ENCODE data around the gene CENPN.

The CENPN gene

GRCh38 chr16:81041696-81042095 is 34.7 kb downstream of the CENPN start:
- Histone ChIP-seq H3K79me1 (ENCODE audit: low read depth, low read length) (peaks cover 2% of the 10 kb centered on the region), H2BK15ac (ENCODE audit: low read length) (no peak overlapping the region), H3K14ac (ENCODE audit: low read length) (no peak overlapping the region), H3K36me3 (replicated peaks in 1 of 2; ENCODE audit: control insufficient read depth in 2 of 2, insufficient read depth in 2 of 2, low read length in 2 of 2) (peaks cover 35 to 94% of the 10 kb centered on the region in 2 donors), H3K4me3 (ENCODE audit: low read length in 2 of 2) (no peak overlapping the region), H3K27ac (replicated peaks; ENCODE audit: low read length) (peak overlapping the region; percentile 77), H2AFZ (ENCODE audit: low read length) (no peak overlapping the region), H2BK5ac (ENCODE audit: low read length) (no peak overlapping the region), H3K4ac (ENCODE audit: low read length) (no peak overlapping the region), H4K8ac (ENCODE audit: low read depth, low read length) (no peak overlapping the region), H3K23ac (ENCODE audit: low read depth, low read length, poor library complexity) (no peak overlapping the region), H3K9ac (ENCODE audit: low read depth, low read length, poor library complexity) (no peak overlapping the region), H3K4me1 (ENCODE audit: control insufficient read depth in 2 of 2, insufficient read depth in 1 of 2, low read depth in 1 of 2, low read length in 2 of 2) (peaks cover 3 to 20% of the 10 kb centered on the region in 2 donors), H3K4me2 (ENCODE audit: insufficient read depth, low read length, poor library complexity, severe bottlenecking) (no peak overlapping the region), H2BK120ac (ENCODE audit: low read depth, low read length) (no peak overlapping the region), H2AK5ac (ENCODE audit: low read depth, low read length) (no peak overlapping the region), H3K18ac (ENCODE audit: low read length) (no peak overlapping the region), H4K91ac (ENCODE audit: low read depth, low read length, poor library complexity) (no peak overlapping the region), H3K9me3 (replicated peaks in 1 of 2; ENCODE audit: control insufficient read depth in 2 of 2, insufficient read depth in 1 of 2, low read depth in 1 of 2, low read length in 2 of 2) (peaks cover 0 to 2% of the 10 kb centered on the region in 2 donors), H2BK12ac (ENCODE audit: low read length) (no peak overlapping the region), H3K27me3 (ENCODE audit: control insufficient read depth in 3 of 3, insufficient read depth in 3 of 3, low read depth in 1 of 3, low read length in 3 of 3) (no peaks in the 10 kb centered on the region)
- no peak for DNase-seq (ENCODE audit: low spot score)
- WGBS, 2 donors (ENCODE audit: extremely low coverage in 2 of 2, insufficient read length in 2 of 2, insufficient replicate concordance in 1 of 2), result no CpG with 5 or more reads among the region's 4 CpGs

- H2BK15ac ChIP-seq (ENCODE audit: low read length), result no peak overlapping the region
- H3K14ac ChIP-seq (ENCODE audit: low read length), result no peak overlapping the region
- no peak overlapping the region for H2BK120ac ChIP-seq (ENCODE audit: low read depth, low read length)
- H3K27me3 ChIP-seq (ENCODE audit: control insufficient read depth in 3 of 3, insufficient read depth in 3 of 3, low read depth in 1 of 3, low read length in 3 of 3), result no peaks in the 10 kb centered on the region
- H3K4me3 ChIP-seq (ENCODE audit: low read length in 2 of 2), result no peak overlapping the region
- DNase-seq (ENCODE audit: low spot score), result no peak
- no peak overlapping the region for H3K4me2 ChIP-seq (ENCODE audit: insufficient read depth, low read length, poor library complexity, severe bottlenecking)
- no peak overlapping the region for H4K8ac ChIP-seq (ENCODE audit: low read depth, low read length)
- H3K4me1 ChIP-seq (ENCODE audit: control insufficient read depth in 2 of 2, insufficient read depth in 1 of 2, low read depth in 1 of 2, low read length in 2 of 2), result peaks cover 0 to 18% of the 10 kb centered on the region in 2 donors
- H3K18ac ChIP-seq (ENCODE audit: low read length), result no peak overlapping the region
- no peak overlapping the region for H3K23ac ChIP-seq (ENCODE audit: low read depth, low read length, poor library complexity)
- H4K91ac ChIP-seq (ENCODE audit: low read depth, low read length, poor library complexity), result no peak overlapping the region
- H2BK5ac ChIP-seq (ENCODE audit: low read length), result no peak overlapping the region
- no peak overlapping the region for H3K4ac ChIP-seq (ENCODE audit: low read length)
- H2BK12ac ChIP-seq (ENCODE audit: low read length), result no peak overlapping the region
- no CpG with 5 or more reads among the region's 2 CpGs for WGBS, 2 donors (ENCODE audit: extremely low coverage in 2 of 2, insufficient read length in 2 of 2, insufficient replicate concordance in 1 of 2)
- no peak overlapping the region for H2AK5ac ChIP-seq (ENCODE audit: low read depth, low read length)
- H3K79me1 ChIP-seq (ENCODE audit: low read depth, low read length), result peaks cover 2% of the 10 kb centered on the region
- peaks cover 0 to 4% of the 10 kb centered on the region in 2 donors for H3K9me3 ChIP-seq (replicated peaks in 1 of 2; ENCODE audit: control insufficient read depth in 2 of 2, insufficient read depth in 1 of 2, low read depth in 1 of 2, low read length in 2 of 2)
- H3K9ac ChIP-seq (ENCODE audit: low read depth, low read length, poor library complexity), result no peak overlapping the region
- no peak overlapping the region for H2AFZ ChIP-seq (ENCODE audit: low read length)
- no peak overlapping the region for H3K27ac ChIP-seq (replicated peaks; ENCODE audit: low read length)
- H3K36me3 ChIP-seq (replicated peaks in 1 of 2; ENCODE audit: control insufficient read depth in 2 of 2, insufficient read depth in 2 of 2, low read length in 2 of 2), result peaks cover 35 to 87% of the 10 kb centered on the region in 2 donors
These were observed 35.8 kb downstream of the CENPN start for GRCh38 chr16:81042821-81043220.

GRCh38 chr16:81053761-81054160 is 46.7 kb downstream of the CENPN start:
- Histone ChIP-seq H3K36me3 (replicated peaks in 1 of 2; ENCODE audit: control insufficient read depth in 2 of 2, insufficient read depth in 2 of 2, low read length in 2 of 2) (no peaks in the 10 kb centered on the region), H3K4me2 (ENCODE audit: insufficient read depth, low read length, poor library complexity, severe bottlenecking) (no peak overlapping the region), H3K4ac (ENCODE audit: low read length) (no peak overlapping the region), H4K91ac (ENCODE audit: low read depth, low read length, poor library complexity) (no peak overlapping the region), H2BK15ac (ENCODE audit: low read length) (no peak overlapping the region), H3K14ac (ENCODE audit: low read length) (no peak overlapping the region), H3K27me3 (ENCODE audit: control insufficient read depth in 3 of 3, insufficient read depth in 3 of 3, low read depth in 1 of 3, low read length in 3 of 3) (no peaks in the 10 kb centered on the region), H2BK5ac (ENCODE audit: low read length) (no peak overlapping the region), H2AFZ (ENCODE audit: low read length) (no peak overlapping the region), H3K4me3 (ENCODE audit: low read length in 2 of 2) (no peak overlapping the region), H2BK12ac (ENCODE audit: low read length) (no peak overlapping the region), H4K8ac (ENCODE audit: low read depth, low read length) (no peak overlapping the region), H3K9me3 (replicated peaks in 1 of 2; ENCODE audit: control insufficient read depth in 2 of 2, insufficient read depth in 1 of 2, low read depth in 1 of 2, low read length in 2 of 2) (peaks cover 1 to 4% of the 10 kb centered on the region in 2 donors), H3K27ac (replicated peaks; ENCODE audit: low read length) (no peak overlapping the region), H3K4me1 (ENCODE audit: control insufficient read depth in 2 of 2, insufficient read depth in 1 of 2, low read depth in 1 of 2, low read length in 2 of 2) (no peaks in the 10 kb centered on the region), H3K23ac (ENCODE audit: low read depth, low read length, poor library complexity) (no peak overlapping the region), H2AK5ac (ENCODE audit: low read depth, low read length) (no peak overlapping the region), H3K18ac (ENCODE audit: low read length) (no peak overlapping the region), H2BK120ac (ENCODE audit: low read depth, low read length) (no peak overlapping the region), H3K79me1 (ENCODE audit: low read depth, low read length) (peaks cover 2% of the 10 kb centered on the region), H3K9ac (ENCODE audit: low read depth, low read length, poor library complexity) (no peak overlapping the region)
- WGBS, 2 donors (ENCODE audit: extremely low coverage in 2 of 2, insufficient read length in 2 of 2, insufficient replicate concordance in 1 of 2), result no CpG with 5 or more reads among the region's 11 CpGs
- DNase-seq (ENCODE audit: low spot score), result no peak

GRCh38 chr16:81060576-81061306 is 53.7 kb downstream of the CENPN start:
- H2BK120ac ChIP-seq (ENCODE audit: low read depth, low read length), result no peak overlapping the region
- no peak overlapping the region for H4K91ac ChIP-seq (ENCODE audit: low read depth, low read length, poor library complexity)
- no peak overlapping the region for H3K4me2 ChIP-seq (ENCODE audit: insufficient read depth, low read length, poor library complexity, severe bottlenecking)

More at GRCh38 chr16:81060576-81061306, 53.7 kb downstream of the CENPN start:
- H3K4me3 ChIP-seq (ENCODE audit: low read length in 2 of 2), result no peak overlapping the region
- H3K9me3 ChIP-seq (replicated peaks in 1 of 2; ENCODE audit: control insufficient read depth in 2 of 2, insufficient read depth in 1 of 2, low read depth in 1 of 2, low read length in 2 of 2), result no peaks in the 10 kb centered on the region
- H3K79me1 ChIP-seq (ENCODE audit: low read depth, low read length), result peaks cover 2% of the 10 kb centered on the region
- peak overlapping the region; percentile 64 for H3K18ac ChIP-seq (ENCODE audit: low read length)
- H3K4me1 ChIP-seq (ENCODE audit: control insufficient read depth in 2 of 2, insufficient read depth in 1 of 2, low read depth in 1 of 2, low read length in 2 of 2), result peaks cover 0 to 6% of the 10 kb centered on the region in 2 donors
- no peak overlapping the region for H2BK12ac ChIP-seq (ENCODE audit: low read length)
- no peak overlapping the region for H2AFZ ChIP-seq (ENCODE audit: low read length)
- no peak overlapping the region for H2BK15ac ChIP-seq (ENCODE audit: low read length)
- H4K8ac ChIP-seq (ENCODE audit: low read depth, low read length), result no peak overlapping the region
- peak overlapping the region; percentile 21 for H3K9ac ChIP-seq (ENCODE audit: low read depth, low read length, poor library complexity)
- no peaks in the 10 kb centered on the region for H3K36me3 ChIP-seq (replicated peaks in 1 of 2; ENCODE audit: control insufficient read depth in 2 of 2, insufficient read depth in 2 of 2, low read length in 2 of 2)
- no CpG with 5 or more reads among the region's 14 CpGs for WGBS, 2 donors (ENCODE audit: extremely low coverage in 2 of 2, insufficient read length in 2 of 2, insufficient replicate concordance in 1 of 2)
- H2AK5ac ChIP-seq (ENCODE audit: low read depth, low read length), result no peak overlapping the region
- H3K14ac ChIP-seq (ENCODE audit: low read length), result no peak overlapping the region
- H3K23ac ChIP-seq (ENCODE audit: low read depth, low read length, poor library complexity), result no peak overlapping the region
- no peaks in the 10 kb centered on the region for H3K27me3 ChIP-seq (ENCODE audit: control insufficient read depth in 3 of 3, insufficient read depth in 3 of 3, low read depth in 1 of 3, low read length in 3 of 3)
- DNase-seq (ENCODE audit: low spot score), result no peak
- H3K27ac ChIP-seq (replicated peaks; ENCODE audit: low read length), result no peak overlapping the region
- no peak overlapping the region for H3K4ac ChIP-seq (ENCODE audit: low read length)
- no peak overlapping the region for H2BK5ac ChIP-seq (ENCODE audit: low read length)

Data from neuronal stem cell (in vitro differentiated cells).